ENCODE data around the gene RIN3.

DNA sequence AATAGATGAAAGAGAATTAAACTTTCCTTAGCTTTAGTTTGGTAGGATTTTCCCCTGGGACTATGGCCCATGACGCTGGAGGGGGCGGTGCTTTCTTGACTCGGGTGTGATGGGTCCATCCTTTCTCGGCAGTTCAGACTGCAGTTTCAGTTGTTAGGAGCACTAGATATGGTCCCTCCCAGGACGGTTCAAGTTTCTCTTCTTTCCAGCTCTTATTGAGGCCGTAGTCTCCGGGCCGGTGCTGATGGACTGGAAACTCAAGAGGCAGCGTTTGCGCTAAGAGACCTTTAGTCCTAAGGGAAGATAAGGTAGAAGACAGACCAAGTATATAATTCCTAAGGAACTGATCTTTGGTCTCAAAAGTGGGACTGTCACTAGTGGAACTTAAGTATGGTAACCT, 111.2 kb downstream of the RIN3 start:
- TF ChIP-seq, protein P1, sequence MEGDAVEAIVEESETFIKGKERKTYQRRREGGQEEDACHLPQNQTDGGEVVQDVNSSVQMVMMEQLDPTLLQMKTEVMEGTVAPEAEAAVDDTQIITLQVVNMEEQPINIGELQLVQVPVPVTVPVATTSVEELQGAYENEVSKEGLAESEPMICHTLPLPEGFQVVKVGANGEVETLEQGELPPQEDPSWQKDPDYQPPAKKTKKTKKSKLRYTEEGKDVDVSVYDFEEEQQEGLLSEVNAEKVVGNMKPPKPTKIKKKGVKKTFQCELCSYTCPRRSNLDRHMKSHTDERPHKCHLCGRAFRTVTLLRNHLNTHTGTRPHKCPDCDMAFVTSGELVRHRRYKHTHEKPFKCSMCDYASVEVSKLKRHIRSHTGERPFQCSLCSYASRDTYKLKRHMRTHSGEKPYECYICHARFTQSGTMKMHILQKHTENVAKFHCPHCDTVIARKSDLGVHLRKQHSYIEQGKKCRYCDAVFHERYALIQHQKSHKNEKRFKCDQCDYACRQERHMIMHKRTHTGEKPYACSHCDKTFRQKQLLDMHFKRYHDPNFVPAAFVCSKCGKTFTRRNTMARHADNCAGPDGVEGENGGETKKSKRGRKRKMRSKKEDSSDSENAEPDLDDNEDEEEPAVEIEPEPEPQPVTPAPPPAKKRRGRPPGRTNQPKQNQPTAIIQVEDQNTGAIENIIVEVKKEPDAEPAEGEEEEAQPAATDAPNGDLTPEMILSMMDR (IDR thresholded peaks at IDR 0.05), result no peak
- TF ChIP-seq POLR2A (IDR thresholded peaks at IDR 0.05), result no peak
